GM19467 (cell line): ENCODE data around the gene ZNF81.
"Not testable (repeated sequence)": the region's sequence is repeated elsewhere in the genome, so short reads cannot be mapped to it uniquely, and the experiment has no call there.

Source experiments
- ATAC-seq: cut with Tn5 transposase; IDR thresholded peaks from one replicate; pipeline ENCODE4 v1.9.1; 2021; ENCODE audit warnings: mild to moderate bottlenecking, moderate library complexity; ENCODE audit not compliant: unreplicated experiment

The ZNF81 gene

GRCh38 chrX:47927212-47927611 lies 90.5 kb downstream of the ZNF81 start:
- no peak for ATAC-seq

DNA sequence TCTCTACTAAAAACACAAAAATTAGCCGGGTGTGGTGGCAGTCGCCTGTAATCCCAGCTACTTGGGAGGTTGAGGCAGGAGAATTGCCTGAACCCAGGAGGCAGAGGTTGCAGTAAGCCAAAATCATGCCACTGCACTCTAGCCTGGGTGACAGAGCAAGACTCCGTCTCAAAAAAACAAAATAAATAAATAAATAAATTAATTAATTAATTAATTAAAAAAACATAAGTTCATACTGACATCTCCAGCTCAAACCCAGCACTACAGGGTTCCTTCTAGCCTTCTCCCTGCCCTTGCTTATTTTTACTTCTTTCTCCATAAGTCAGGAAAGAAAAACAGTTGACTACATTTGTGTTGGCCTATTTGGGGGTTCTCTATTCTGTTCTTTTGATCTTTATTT lies 95.3 kb downstream of the ZNF81 start:
- ATAC-seq = not testable (repeated sequence)

DNA sequence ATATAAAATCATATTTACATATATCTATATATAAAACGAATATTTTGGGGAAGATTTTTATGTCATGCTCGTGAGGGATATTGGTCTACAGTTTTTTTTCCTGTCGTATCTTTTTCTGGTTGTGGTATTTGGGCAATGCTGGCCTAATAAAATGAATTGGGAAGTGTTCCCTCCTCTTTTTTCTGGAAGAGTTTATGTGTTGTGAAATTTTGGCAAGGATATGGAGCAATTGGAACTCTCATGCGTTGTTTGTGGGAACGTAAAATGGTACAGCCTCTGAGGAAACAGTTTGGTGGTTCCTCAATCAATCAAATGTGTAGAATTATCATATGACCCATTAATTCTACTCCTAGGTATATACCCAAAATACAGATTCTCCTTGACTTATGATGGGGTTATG lies 97.2 kb downstream of the ZNF81 start:
- no peak for ATAC-seq

DNA sequence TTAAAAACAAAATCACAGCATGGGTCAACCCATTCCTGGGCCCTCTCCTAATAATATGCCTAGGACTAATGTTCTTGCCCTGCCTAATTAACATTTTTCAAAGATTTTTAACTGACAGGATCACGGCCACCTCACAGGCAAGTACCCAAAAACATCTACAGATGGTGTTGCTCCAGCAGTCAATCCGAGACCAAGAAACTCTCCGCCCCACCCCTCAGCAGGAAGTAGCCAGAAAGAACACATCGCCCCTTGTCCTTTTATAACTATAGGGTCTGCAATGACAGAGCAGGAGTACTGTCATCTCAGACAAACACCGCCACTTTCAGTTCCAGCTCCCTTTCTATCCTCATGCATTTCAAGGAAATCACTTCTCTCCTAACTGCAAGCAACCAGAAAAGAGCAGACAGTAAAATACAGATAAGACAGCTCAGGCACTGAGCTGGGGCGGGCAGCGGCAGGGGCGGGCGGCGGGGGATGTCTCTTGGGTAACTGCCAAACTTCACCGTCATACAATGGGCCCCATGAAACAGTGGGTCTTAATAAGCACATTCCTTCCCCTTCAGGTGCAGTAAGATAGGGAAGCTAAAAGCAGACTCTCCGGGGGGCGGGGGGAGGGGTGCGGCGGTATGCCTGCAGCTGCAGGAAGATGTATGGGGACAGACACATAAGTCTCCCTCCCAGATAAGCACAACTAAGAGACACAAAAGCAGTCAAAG lies 99.7 kb downstream of the ZNF81 start:
- no peak for ATAC-seq

DNA sequence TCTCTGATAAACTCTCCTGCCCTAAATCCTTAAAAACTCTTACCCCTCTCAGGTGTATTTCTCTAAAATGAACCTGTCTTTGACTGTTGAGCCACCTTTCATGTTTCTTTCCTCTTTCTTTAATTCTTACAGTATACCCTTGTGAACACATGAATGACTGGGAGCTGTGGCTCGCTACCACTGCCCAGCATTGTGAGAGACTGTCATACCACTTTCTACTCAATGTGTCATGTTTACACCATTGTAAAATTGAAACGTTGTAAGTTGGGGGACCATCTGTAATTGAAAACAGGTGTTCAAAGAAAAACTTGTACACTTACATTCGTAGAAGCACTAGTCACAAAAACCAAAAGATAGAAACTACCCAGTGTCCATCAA lies 100.2 kb downstream of the ZNF81 start:
- ATAC-seq = no peak

DNA sequence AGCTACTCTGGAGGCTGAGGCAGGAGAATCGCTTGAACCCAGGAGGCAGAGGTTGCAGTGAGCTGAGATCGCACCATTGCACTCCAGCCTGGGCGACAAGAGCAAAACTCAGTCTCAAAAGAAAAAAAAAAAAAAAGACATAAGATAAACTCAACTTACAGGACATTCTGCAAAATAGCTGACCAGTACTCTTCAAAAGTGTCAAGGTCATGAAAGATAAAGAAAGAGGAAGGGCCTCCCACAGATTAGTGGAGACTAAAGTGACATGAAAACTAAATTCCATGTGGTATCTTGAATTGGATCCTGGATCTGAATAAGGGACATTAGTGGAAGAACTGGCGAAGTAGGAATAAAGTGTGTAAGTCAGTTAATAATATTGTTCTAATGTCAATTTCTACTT lies 103.7 kb downstream of the ZNF81 start:
- ATAC-seq = no peak

- ATAC-seq = no peak
Measured at GRCh38 chrX:47941423-47941822, 104.7 kb downstream of the ZNF81 start.

GRCh38 chrX:47955295-47955694 lies 118.6 kb downstream of the ZNF81 start:
- ATAC-seq = not testable (repeated sequence)

- ATAC-seq = no peak
Measured at GRCh38 chrX:47956016-47956415, 119.3 kb downstream of the ZNF81 start.

DNA sequence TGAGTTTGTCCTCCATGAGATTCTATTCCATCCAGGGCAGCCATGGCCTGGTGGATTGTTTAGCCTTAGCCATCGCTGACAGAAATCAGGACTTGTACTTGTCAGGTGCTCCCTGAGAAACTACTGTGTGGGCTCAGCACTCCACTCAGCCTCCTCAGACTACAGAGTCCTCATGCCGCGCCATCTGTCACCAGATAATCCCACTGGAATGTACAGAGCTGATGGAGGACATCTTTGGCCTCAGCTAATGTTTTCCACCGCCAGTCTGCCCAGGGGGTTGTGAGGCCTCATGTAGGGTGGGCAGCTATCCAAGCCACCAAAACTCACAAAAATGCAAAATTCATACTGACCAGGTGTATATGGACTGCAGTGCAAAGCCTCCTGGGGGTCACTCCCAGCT lies 121.5 kb downstream of the ZNF81 start:
- ATAC-seq = not testable (repeated sequence)

DNA sequence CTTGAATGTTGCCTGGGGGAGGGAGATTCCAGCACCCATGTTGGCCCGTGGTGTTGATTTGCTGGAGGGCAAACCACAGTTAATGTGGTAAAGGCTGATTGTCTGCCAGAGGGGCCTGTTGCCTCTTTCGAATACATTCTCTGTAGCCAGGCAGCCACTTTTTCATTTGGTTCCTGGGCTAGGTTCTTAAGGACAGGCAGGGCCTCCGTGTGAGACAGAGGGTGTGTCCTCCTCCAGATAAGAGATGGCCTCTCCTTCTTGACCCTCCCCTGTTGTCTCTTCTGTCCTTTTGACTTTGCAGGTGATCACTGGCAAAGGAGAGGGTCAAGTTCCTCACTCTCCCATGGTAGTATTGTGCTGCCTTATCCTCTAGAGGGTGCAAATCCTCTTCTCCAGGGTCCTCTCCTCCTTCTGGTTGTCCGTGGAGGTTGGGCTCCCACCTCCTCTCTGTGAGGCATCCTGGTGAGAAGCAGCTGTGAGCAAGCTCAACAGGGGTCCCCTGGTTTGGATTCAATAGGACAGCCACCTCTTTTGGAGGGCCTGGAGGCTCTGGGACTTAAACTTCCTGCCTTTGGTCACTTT lies 122.2 kb downstream of the ZNF81 start:
- ATAC-seq = no peak

DNA sequence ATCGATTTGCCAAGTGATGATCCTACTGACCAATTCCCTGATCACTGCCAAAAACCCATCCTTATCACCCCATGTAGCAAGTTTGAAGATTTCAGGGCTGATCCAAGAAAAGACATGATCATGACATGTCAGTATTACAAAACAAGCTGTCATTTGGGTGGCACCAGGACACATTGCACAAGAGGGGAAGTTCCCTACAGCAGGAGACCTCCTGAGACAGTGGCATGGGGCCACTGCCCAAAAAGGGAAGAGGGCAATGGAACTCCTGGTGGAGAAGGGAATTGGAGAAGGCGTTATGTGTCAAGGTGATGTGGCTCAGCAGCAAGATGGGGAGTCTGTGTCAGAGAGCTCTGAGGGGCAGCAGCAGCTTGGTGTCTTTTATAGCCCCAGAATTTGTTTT lies 123.7 kb downstream of the ZNF81 start:
- no peak for ATAC-seq

- ATAC-seq = not testable (repeated sequence)
Measured at GRCh38 chrX:47961830-47962229, 125.1 kb downstream of the ZNF81 start.

- ATAC-seq = not testable (repeated sequence)
Measured at GRCh38 chrX:47965526-47965925, 128.8 kb downstream of the ZNF81 start.
